ENCODE data around the gene COPG1.

Gene COPG1

GRCh38 chr3:129313415-129313664, 63.9 kb downstream of the COPG1 start:
- H3K4me3 ChIP-seq (replicated peaks in 1 of 2; ENCODE audit: low read depth in 2 of 2, low read length in 2 of 2) = no peak overlapping the region
- TF ChIP-seq CTCF (IDR thresholded peaks at IDR 0.05; ENCODE audit: low read depth, low read length) = no peak
- DNase-seq (ENCODE audit: low read depth in 2 of 2) = peak in 1 of 2 donors; percentile 19

DNA sequence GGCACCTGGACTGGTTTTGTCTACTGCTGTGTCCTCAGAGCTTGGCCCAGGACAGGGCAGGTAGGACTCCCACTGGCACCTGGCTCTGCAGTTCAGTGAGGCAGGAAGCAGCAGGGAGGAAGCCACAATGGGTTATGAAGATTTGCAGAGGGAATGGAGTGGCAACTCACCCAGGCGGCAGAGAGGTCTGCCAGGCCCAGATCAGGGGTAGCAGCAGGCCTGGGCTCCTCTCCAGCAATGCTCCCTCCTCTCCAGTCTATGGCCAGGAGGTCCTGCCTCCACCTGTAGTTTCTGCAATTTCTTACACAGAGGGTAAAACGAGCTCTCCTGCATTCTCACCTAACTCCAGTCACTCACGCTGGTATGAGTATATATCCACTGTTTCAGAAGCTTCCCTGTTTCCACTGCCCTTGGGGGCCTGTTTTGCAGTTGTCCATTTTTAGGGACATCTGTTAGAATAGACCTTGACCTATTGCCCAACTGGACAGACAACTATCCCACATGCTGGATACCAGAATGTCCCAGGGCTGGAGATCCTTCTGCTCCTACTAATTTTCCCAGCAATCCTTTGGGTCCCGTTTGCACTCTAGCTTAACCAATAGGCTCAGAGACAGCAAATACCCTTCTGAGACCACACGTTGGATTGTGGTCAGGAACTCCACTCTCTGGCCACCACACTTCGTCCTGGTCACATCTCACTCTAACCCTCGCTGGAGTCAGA, 64.4 kb downstream of the COPG1 start:
- peak; percentile 41 to 49 for DNase-seq (ENCODE audit: low read depth in 2 of 2)
- TF ChIP-seq CTCF (IDR thresholded peaks at IDR 0.05; ENCODE audit: low read depth, low read length) = no peak
- H3K4me3 ChIP-seq (replicated peaks in 1 of 2; ENCODE audit: low read depth in 2 of 2, low read length in 2 of 2) = peak overlapping the region in 1 of 2 donors; percentile 63

GRCh38 chr3:129314386-129315222, 65.2 kb downstream of the COPG1 start:
- H3K4me3 ChIP-seq (replicated peaks in 1 of 2; ENCODE audit: low read depth in 2 of 2, low read length in 2 of 2) = peak overlapping the region; percentile 63 to 81
- TF ChIP-seq CTCF (IDR thresholded peaks at IDR 0.05; ENCODE audit: low read depth, low read length) = no peak
- DNase-seq (ENCODE audit: low read depth in 2 of 2) = peak; percentile 94 to 95

GRCh38 chr3:129315223-129315997, 66.0 kb downstream of the COPG1 start:
- peak overlapping the region; percentile 63 to 81 for H3K4me3 ChIP-seq (replicated peaks in 1 of 2; ENCODE audit: low read depth in 2 of 2, low read length in 2 of 2)
- peak; percentile 33 to 34 for DNase-seq (ENCODE audit: low read depth in 2 of 2)
- no peak for TF ChIP-seq CTCF (IDR thresholded peaks at IDR 0.05; ENCODE audit: low read depth, low read length)

DNA sequence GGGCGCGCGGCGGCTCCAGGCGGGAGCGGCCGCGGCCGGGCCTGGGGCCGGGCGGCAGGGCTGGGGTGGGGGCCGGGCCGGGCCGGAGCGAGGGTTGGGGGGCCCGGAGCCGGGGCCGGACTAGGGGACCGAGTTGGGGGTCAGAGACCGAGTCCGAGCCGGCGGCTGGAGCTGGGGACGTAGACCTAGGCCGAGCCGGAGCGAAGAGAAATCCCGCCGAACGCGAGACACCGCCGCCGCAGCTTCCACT, 66.5 kb downstream of the COPG1 start:
- TF ChIP-seq CTCF (IDR thresholded peaks at IDR 0.05; ENCODE audit: low read depth, low read length) = no peak
- H3K4me3 ChIP-seq (replicated peaks in 1 of 2; ENCODE audit: low read depth in 2 of 2, low read length in 2 of 2) = peak overlapping the region; percentile 63 to 81
- DNase-seq (ENCODE audit: low read depth in 2 of 2) = no peak

DNA sequence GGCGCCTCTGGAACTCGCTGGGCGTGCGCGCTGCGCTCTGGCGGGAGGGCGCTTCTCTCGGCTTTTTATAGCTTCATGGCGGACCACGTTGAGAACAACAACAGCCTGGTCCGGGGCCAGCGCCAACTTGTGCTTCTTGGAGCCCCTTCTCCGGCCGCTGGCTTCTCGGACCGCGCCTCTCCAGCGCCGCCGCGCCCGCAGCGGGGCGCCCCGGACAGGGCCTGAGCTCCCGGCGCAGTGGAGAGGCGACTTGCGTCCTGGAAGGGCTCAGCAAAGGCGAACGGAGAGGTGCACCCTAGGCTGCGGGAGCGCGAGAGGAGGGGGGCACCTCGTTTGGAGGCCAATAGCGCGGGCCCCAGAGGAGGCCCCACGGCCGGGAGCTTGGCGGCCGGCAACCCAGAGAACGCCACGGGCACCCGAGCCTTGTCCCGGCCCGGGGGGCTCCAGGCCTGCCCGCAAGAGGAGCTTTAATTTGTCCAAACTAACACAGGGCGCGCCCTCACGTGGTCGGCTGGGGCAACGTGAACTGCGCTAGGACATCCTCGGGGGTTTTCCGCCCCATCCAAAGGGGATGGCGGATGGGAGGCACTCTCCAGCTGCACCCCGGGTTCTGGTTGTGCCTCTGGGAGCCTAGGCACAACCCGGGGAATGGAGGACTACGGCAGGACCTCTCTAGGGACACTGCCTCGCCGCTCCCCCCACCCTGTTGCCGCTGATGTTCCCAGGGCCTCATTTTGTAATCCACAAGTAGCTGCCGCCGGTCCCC, 67.0 kb downstream of the COPG1 start:
- TF ChIP-seq CTCF (IDR thresholded peaks at IDR 0.05; ENCODE audit: low read depth, low read length) = peak; percentile 29
- DNase-seq (ENCODE audit: low read depth in 2 of 2) = peak; percentile 87 to 88
- peak overlapping the region; percentile 61 to 63 for H3K4me3 ChIP-seq (replicated peaks in 1 of 2; ENCODE audit: low read depth in 2 of 2, low read length in 2 of 2)

Data from cardiac fibroblast (primary cell).